ENCODE data around the gene NOTCH2. TPM values are rescaled to one million over a fixed set of nuclear protein-coding genes. Genes with fewer than 3 reads are reported as not detected.

Gene NOTCH2
- total RNA-seq, 1 donor from 2014 or later, result 259 TPM

- TF ChIP-seq, protein P1, sequence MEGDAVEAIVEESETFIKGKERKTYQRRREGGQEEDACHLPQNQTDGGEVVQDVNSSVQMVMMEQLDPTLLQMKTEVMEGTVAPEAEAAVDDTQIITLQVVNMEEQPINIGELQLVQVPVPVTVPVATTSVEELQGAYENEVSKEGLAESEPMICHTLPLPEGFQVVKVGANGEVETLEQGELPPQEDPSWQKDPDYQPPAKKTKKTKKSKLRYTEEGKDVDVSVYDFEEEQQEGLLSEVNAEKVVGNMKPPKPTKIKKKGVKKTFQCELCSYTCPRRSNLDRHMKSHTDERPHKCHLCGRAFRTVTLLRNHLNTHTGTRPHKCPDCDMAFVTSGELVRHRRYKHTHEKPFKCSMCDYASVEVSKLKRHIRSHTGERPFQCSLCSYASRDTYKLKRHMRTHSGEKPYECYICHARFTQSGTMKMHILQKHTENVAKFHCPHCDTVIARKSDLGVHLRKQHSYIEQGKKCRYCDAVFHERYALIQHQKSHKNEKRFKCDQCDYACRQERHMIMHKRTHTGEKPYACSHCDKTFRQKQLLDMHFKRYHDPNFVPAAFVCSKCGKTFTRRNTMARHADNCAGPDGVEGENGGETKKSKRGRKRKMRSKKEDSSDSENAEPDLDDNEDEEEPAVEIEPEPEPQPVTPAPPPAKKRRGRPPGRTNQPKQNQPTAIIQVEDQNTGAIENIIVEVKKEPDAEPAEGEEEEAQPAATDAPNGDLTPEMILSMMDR (IDR thresholded peaks at IDR 0.05), result no peak
- CTCF ChIA-PET, result no interaction called here
- peaks cover 6% of the 10 kb centered on the region for H3K27me3 Mint-ChIP-seq
- H3K4me3 Mint-ChIP-seq, result no peak overlapping the region
- H3K9me3 Mint-ChIP-seq, result peaks cover under 1% of the 10 kb centered on the region
- intact Hi-C loops (cut with micrococcal nuclease), result no loop called here
- H3K27ac Mint-ChIP-seq, result no peak overlapping the region
- no peaks in the 10 kb centered on the region for H3K36me3 Mint-ChIP-seq (ENCODE audit: low read depth)
- ATAC-seq (ENCODE audit: low read depth) (no peak), DNase-seq (no peak)
- POLR2A ChIA-PET, result no interaction called here
- no peaks in the 10 kb centered on the region for H3K4me1 Mint-ChIP-seq
Observed at GRCh38 chr1:119893827-119894700, 175.4 kb downstream of the NOTCH2 start.

DNA sequence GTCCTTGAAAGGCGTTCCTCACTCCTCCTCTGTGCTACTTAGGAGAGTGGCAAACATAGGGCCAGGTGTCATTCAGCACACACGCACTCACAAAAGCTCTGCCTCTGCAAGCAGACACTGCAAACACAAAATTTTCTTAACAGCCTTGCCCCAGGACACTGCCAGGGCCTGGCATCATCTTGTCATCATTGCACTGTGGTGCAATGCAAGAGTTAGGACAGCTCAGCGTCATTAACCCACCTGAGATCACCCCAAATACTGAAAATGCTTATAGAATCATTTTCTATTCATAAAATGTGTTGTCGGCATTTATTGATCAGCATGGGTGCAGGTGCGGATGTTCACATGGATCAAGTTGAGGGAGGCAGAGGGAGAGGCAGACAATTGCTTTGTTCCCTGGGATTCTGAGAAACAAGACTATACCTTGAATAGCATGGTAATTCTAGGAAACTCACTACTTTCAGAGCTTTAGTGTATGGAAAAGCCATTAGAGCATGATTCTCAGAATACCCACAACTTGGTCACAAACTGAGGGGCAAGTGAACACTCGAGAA, 176.1 kb downstream of the NOTCH2 start:
- no peaks in the 10 kb centered on the region for H3K4me1 Mint-ChIP-seq
- peaks cover 5% of the 10 kb centered on the region for H3K36me3 Mint-ChIP-seq (ENCODE audit: low read depth)
- peaks cover 8% of the 10 kb centered on the region for H3K9me3 Mint-ChIP-seq
- ATAC-seq (ENCODE audit: low read depth) (no peak), DNase-seq (no peak)
- TF ChIP-seq, protein P1 (IDR thresholded peaks at IDR 0.05), result no peak
- ChIA-PET CTCF (no interaction called here), POLR2A (no interaction called here)
- H3K27me3 Mint-ChIP-seq, result peaks cover 11% of the 10 kb centered on the region
- H3K27ac Mint-ChIP-seq, result no peak overlapping the region
- no peak overlapping the region for H3K4me3 Mint-ChIP-seq
- intact Hi-C loops (cut with micrococcal nuclease), result no loop called here

DNA sequence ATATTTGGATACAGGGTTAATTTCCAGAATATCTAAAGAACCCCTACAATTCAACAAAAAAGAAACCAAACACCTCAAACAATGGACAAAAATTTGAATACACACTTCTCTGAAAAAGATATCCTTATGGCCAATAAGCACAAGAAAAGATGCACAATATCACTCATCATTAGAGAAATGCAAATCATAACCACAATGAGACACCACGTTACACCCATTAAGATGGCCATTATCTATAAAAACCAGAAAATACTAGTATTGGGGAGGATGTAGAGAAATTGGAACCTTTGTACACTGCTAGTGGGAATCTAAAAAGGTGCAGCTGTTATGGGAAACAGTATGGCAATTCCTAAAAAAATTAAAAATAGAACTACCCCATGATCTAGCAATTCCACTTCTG, 178.1 kb downstream of the NOTCH2 start:
- no peak for DNase-seq
- Mint-ChIP-seq H3K4me3 (no peak overlapping the region), H3K4me1 (no peaks in the 10 kb centered on the region), H3K27ac (no peak overlapping the region), H3K9me3 (peaks cover 11% of the 10 kb centered on the region), H3K27me3 (peaks cover 11% of the 10 kb centered on the region), H3K36me3 (ENCODE audit: low read depth) (peaks cover 8% of the 10 kb centered on the region)
- ChIA-PET POLR2A (no interaction called here), CTCF (no interaction called here)
- ATAC-seq (ENCODE audit: low read depth), result no peak
- intact Hi-C loops (cut with micrococcal nuclease), result no loop called here
- TF ChIP-seq, protein P1 (IDR thresholded peaks at IDR 0.05), result no peak

GRCh38 chr1:119888476-119888875, 181.0 kb downstream of the NOTCH2 start:
- ChIA-PET POLR2A (no interaction called here), CTCF (no interaction called here)
- H3K27me3 Mint-ChIP-seq, result peaks cover 20% of the 10 kb centered on the region
- peaks cover 11% of the 10 kb centered on the region for H3K9me3 Mint-ChIP-seq
- H3K4me3 Mint-ChIP-seq, result no peak overlapping the region
- DNase-seq (no peak), ATAC-seq (ENCODE audit: low read depth) (no peak)
- TF ChIP-seq, protein P1 (IDR thresholded peaks at IDR 0.05), result no peak
- intact Hi-C loops (cut with micrococcal nuclease), result loop anchor here (10.0 kb wide), 1 partner anchor 256 kb away; no protein-coding TSS in a partner anchor
- H3K36me3 Mint-ChIP-seq (ENCODE audit: low read depth), result peaks cover 8% of the 10 kb centered on the region
- no peaks in the 10 kb centered on the region for H3K4me1 Mint-ChIP-seq
- H3K27ac Mint-ChIP-seq, result no peak overlapping the region

GRCh38 chr1:119887427-119887826, 182.0 kb downstream of the NOTCH2 start:
- intact Hi-C loops (cut with micrococcal nuclease), result loop anchor here (10.0 kb wide), 1 partner anchor 257 kb away; no protein-coding TSS in a partner anchor
- Mint-ChIP-seq H3K4me3 (no peak overlapping the region), H3K27me3 (peaks cover 20% of the 10 kb centered on the region), H3K27ac (no peak overlapping the region), H3K9me3 (peaks cover 11% of the 10 kb centered on the region), H3K4me1 (no peaks in the 10 kb centered on the region), H3K36me3 (ENCODE audit: low read depth) (peaks cover 8% of the 10 kb centered on the region)
- no peak for DNase-seq
- ChIA-PET POLR2A (no interaction called here), CTCF (interaction anchor here (1.0 kb wide), 1 partner anchor 18 kb away, joined by 4 read pairs; no protein-coding TSS in a partner anchor)
- TF ChIP-seq, protein P1 (IDR thresholded peaks at IDR 0.05), result no peak
- no peak for ATAC-seq (ENCODE audit: low read depth)

Data from activated B cell treated with CpG ODN at 0.5 μM for 24 hours (primary cell).